GM06990 (cell line): ENCODE data around the gene HDAC4.

Experiments
- DNase-seq: peaks from one replicate; pipeline ENCODE4 v3.0.0-alpha.2; 2011; ENCODE audit not compliant: insufficient read length; ENCODE audit errors: extremely low read depth
- H3K27me3 ChIP-seq: replicated peaks from 2 replicates; pipeline ENCODE4 v1.6.0; 2011; ENCODE audit warnings: low read length; ENCODE audit not compliant: control insufficient read depth, insufficient read depth
- H3K36me3 ChIP-seq: 2 replicates; pipeline ENCODE4 v1.5.1; 2011; ENCODE audit warnings: low read length; ENCODE audit not compliant: control insufficient read depth, insufficient read depth
- H3K4me3 ChIP-seq: replicated peaks from 2 replicates; pipeline ENCODE4 v1.5.1; 2011; ENCODE audit warnings: low read depth, mild to moderate bottlenecking, control low read depth, low read length
- TF ChIP-seq, protein P1 (sequence below): IDR thresholded peaks from 2 replicates; pipeline ENCODE4 v1.5.1; 2011; ENCODE audit warnings: low read length, control low read depth, mild to moderate bottlenecking, inconsistent platforms; ENCODE audit not compliant: insufficient read depth, poor library complexity, severe bottlenecking

Gene HDAC4

DNA sequence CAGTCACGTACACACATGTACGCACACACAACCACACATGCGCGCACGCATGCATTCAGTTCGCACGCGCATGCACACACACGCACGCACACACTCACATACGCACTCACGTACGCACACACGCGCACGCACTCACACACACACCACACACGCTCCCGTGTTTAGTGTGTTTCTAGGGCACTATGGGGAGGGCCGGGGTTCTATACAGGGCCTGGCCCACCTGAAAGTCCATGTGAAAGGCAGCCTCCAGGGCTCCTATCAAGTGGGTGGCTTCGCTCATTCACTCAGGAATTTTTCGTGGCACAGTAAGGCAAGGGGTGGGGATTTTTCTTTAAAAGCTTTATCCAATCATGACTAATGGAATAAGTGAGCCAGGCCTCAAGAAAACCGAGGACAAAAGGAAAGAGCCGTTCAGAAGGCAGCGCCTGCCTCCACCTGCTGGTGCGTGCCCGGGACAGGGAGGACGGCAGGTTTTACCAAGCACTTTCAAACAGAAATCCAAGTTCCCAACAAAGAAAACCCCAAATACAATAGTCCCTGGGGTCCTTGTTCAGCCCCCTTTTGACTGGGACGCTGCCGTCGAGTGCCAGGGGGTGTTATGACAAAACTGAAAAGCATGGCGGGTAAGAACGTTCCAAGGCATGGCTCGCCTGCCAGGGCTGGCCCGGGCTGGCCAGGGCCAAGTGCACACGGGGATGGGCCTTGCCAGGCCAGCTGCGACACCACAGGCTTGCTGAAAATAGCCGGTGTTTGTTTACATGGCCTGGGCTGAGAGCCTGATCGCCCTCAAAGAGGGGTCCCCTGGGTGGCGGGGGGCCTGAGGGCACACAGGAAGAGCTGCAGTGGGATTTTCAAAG lies 110.0 kb downstream of the HDAC4 start:
- TF ChIP-seq, protein P1, sequence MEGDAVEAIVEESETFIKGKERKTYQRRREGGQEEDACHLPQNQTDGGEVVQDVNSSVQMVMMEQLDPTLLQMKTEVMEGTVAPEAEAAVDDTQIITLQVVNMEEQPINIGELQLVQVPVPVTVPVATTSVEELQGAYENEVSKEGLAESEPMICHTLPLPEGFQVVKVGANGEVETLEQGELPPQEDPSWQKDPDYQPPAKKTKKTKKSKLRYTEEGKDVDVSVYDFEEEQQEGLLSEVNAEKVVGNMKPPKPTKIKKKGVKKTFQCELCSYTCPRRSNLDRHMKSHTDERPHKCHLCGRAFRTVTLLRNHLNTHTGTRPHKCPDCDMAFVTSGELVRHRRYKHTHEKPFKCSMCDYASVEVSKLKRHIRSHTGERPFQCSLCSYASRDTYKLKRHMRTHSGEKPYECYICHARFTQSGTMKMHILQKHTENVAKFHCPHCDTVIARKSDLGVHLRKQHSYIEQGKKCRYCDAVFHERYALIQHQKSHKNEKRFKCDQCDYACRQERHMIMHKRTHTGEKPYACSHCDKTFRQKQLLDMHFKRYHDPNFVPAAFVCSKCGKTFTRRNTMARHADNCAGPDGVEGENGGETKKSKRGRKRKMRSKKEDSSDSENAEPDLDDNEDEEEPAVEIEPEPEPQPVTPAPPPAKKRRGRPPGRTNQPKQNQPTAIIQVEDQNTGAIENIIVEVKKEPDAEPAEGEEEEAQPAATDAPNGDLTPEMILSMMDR = no peak
- Histone ChIP-seq H3K36me3 (no peaks in the 10 kb centered on the region), H3K4me3 (no peak overlapping the region), H3K27me3 (no peaks in the 10 kb centered on the region; the same call in 1 of the 2 replicates)
- DNase-seq = no peak

DNA sequence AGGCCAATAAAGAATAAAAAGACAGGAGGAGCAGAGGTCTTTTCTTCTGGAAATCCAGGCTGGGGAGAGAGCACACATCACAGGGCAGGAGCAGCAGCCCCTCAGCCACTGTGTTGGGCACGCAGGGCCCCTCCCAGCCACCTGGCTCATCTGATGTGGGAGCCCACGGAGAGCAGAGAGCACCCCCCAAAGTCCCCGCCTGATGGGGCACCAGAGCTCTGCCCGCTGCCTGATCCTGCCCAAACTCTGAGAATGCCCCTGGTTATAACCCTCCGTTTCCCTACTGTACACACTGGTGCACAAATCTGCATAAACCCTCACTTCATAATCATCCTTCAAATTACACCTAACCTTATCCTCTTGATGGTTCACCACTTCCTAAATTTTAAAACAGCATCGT lies 111.3 kb downstream of the HDAC4 start:
- Histone ChIP-seq H3K27me3 (no peaks in the 10 kb centered on the region), H3K4me3 (no peak overlapping the region), H3K36me3 (no peaks in the 10 kb centered on the region)
- TF ChIP-seq, protein P1 = no peak
- no peak for DNase-seq

DNA sequence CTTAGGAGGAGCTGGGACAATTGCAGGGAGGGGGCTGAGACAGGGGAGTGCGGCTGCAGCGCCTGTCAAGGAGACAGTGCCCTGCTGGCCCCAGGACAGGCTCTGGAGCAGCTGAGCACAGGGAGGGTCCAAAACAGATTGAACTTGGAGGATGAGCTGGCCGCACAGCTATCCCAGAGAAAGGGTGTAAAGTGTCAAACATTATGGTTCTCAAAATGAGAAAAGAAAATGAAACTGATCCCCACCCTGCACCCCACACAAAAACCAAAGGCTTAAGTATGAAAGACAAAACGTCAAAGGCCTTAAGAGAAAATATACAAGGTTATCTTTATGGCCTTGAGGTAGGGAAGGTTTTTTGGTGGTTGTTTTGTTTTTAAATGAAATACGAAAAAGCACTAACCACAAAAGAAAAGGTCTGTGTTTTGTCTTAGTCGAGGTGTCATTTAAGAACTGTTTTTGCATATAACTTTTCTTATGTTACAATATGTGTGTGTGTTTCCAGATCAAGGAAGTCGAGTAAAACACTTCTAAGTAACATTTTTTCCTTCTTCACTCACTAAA lies 111.8 kb downstream of the HDAC4 start:
- H3K27me3 ChIP-seq = no peaks in the 10 kb centered on the region
- H3K4me3 ChIP-seq = no peak overlapping the region
- DNase-seq = peak; percentile 64
- TF ChIP-seq, protein P1 = no peak
- no peaks in the 10 kb centered on the region for H3K36me3 ChIP-seq

DNA sequence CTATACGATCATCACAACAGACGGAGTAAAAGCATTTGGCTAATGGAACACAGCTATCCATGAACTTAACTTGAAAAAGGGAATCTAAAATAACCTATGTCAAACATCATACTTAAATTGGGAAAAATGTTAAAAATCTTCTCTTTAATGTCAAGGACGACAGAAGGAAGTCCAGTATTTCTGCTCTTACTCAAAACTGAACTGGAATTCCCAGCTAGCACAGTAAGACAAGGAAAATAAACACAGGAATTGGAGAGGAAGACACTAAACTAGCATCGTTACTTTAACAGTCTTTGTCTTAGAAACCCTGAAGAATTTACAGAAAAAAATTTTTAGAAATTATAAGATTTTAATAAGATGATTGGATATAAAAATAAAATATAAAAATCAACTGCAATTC lies 112.6 kb downstream of the HDAC4 start:
- DNase-seq = no peak
- Histone ChIP-seq H3K36me3 (no peaks in the 10 kb centered on the region), H3K27me3 (no peaks in the 10 kb centered on the region), H3K4me3 (no peak overlapping the region)
- TF ChIP-seq, protein P1 = no peak

DNA sequence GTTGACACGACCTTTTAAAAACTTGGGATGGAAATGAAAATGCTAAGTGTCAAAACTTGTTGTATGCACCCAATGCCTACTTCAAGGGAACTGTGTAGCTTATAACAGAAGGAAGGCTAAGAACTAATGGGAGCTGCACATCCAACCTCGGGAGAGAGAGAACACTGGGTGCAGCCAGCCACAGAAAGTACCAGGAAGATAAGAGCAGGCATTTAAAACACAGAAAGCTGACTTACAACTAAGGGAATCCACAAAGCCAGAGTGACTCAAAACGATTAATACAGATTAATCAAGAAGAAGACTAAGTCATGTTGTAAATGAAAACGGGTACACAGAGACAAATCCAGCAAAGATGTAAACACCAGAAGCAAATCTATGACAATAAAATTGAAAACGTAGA lies 113.4 kb downstream of the HDAC4 start:
- no peak for DNase-seq
- no peaks in the 10 kb centered on the region for H3K27me3 ChIP-seq
- H3K4me3 ChIP-seq = no peak overlapping the region
- TF ChIP-seq, protein P1 = no peak
- no peaks in the 10 kb centered on the region for H3K36me3 ChIP-seq
